H9 (cell line): ENCODE data around the gene SCN5A. TPM values are rescaled to one million over a fixed set of nuclear protein-coding genes. Genes with fewer than 3 reads are reported as not detected.

Experiments used
- DNase-seq: peaks from one replicate; pipeline ENCODE4 v3.0.0-alpha.2; 2017
- H2AFZ ChIP-seq: one replicate; pipeline ENCODE4 v1.6.1; 2013; ENCODE audit warnings: mild to moderate bottlenecking, low read length, control low read depth, moderate library complexity
- H2AK5ac ChIP-seq: 2 replicates; pipeline ENCODE4 v1.6.1; 2013; ENCODE audit warnings: low read length, control low read depth, mixed read lengths; ENCODE audit not compliant: insufficient read length
- H2BK120ac ChIP-seq: one replicate; pipeline ENCODE4 v1.6.1; 2013; ENCODE audit warnings: low read depth, mild to moderate bottlenecking, low read length, control low read depth, inconsistent platforms; ENCODE audit not compliant: poor library complexity, severe bottlenecking
- H2BK12ac ChIP-seq: 2 replicates; pipeline ENCODE4 v1.6.1; 2013; ENCODE audit warnings: low read length, control low read depth, mixed read lengths, low read depth; ENCODE audit not compliant: insufficient read length
- H2BK15ac ChIP-seq: 2 replicates; pipeline ENCODE4 v1.6.1; 2013; ENCODE audit warnings: low read depth, low read length, control low read depth
- H2BK20ac ChIP-seq: one replicate; pipeline ENCODE4 v1.6.1; 2013; ENCODE audit warnings: low read depth, mild to moderate bottlenecking, low read length, control low read depth, inconsistent platforms; ENCODE audit not compliant: poor library complexity, severe bottlenecking
- H2BK5ac ChIP-seq: 2 replicates; pipeline ENCODE4 v1.6.1; 2013; ENCODE audit warnings: low read length, control low read depth, mixed read lengths; ENCODE audit not compliant: insufficient read length
- H3K14ac ChIP-seq: 2 replicates; pipeline ENCODE4 v1.6.1; 2013; ENCODE audit warnings: low read length, control low read depth; ENCODE audit not compliant: insufficient read depth
- H3K18ac ChIP-seq: 2 replicates; pipeline ENCODE4 v1.6.1; 2013; ENCODE audit warnings: low read depth, mild to moderate bottlenecking, mixed read lengths, low read length, control low read depth; ENCODE audit not compliant: insufficient read length
- H3K23ac ChIP-seq: 2 replicates; pipeline ENCODE4 v1.6.1; 2013; ENCODE audit warnings: low read length, control low read depth, mixed read lengths, low read depth; ENCODE audit not compliant: insufficient read length
- H3K23me2 ChIP-seq: 2 replicates; pipeline ENCODE4 v1.6.1; 2013; ENCODE audit warnings: low read depth, mild to moderate bottlenecking, mixed read lengths, low read length, control low read depth; ENCODE audit not compliant: insufficient read length, poor library complexity, severe bottlenecking
- H3K27ac ChIP-seq: 2 replicates; pipeline ENCODE4 v1.5.1; 2013; ENCODE audit warnings: low read length, control low read depth, mixed read lengths, low read depth; ENCODE audit not compliant: insufficient read length
- H3K27me3 ChIP-seq: 2 replicates; pipeline ENCODE4 v1.6.1; 2013; ENCODE audit warnings: low read length, control low read depth, inconsistent platforms; ENCODE audit not compliant: insufficient read depth
- H3K4ac ChIP-seq: 2 replicates; pipeline ENCODE4 v1.6.1; 2013; ENCODE audit warnings: low read depth, mild to moderate bottlenecking, control low read depth, inconsistent platforms, low read length, moderate library complexity
- H3K4me1 ChIP-seq: 2 replicates; pipeline ENCODE4 v1.6.1; 2013; ENCODE audit warnings: low read length, control low read depth, inconsistent platforms; ENCODE audit not compliant: insufficient read depth
- H3K4me2 ChIP-seq: 2 replicates; pipeline ENCODE4 v1.6.1; 2013; ENCODE audit warnings: low read length, control low read depth, mixed read lengths; ENCODE audit not compliant: insufficient read length, insufficient read depth
- H3K56ac ChIP-seq: 2 replicates; pipeline ENCODE4 v1.6.1; 2013; ENCODE audit warnings: low read depth, mild to moderate bottlenecking, mixed read lengths, low read length, control low read depth; ENCODE audit not compliant: insufficient read length
- H3K79me1 ChIP-seq: 2 replicates; pipeline ENCODE4 v1.6.1; 2013; ENCODE audit warnings: low read depth, mild to moderate bottlenecking, moderate library complexity, low read length, control low read depth, inconsistent platforms; ENCODE audit not compliant: insufficient read depth, poor library complexity, severe bottlenecking
- H3K79me2 ChIP-seq: 2 replicates; pipeline ENCODE4 v1.6.1; 2013; ENCODE audit warnings: low read length, control low read depth, inconsistent platforms; ENCODE audit not compliant: insufficient read depth
- H3K9ac ChIP-seq: 2 replicates; pipeline ENCODE4 v1.6.1; 2013; ENCODE audit warnings: low read length, control low read depth, mixed read lengths; ENCODE audit not compliant: insufficient read length; ENCODE audit errors: extremely low read depth
- H3K9me3 ChIP-seq: one replicate; pipeline ENCODE4 v1.6.1; 2013; ENCODE audit warnings: low read depth, low read length, inconsistent platforms; ENCODE audit not compliant: control insufficient read depth
- H3T11ph ChIP-seq: one replicate; pipeline ENCODE4 v1.6.1; 2013; ENCODE audit warnings: mild to moderate bottlenecking, low read length, control low read depth, inconsistent platforms
- H4K20me1 ChIP-seq: one replicate; pipeline ENCODE4 v1.6.1; 2013; ENCODE audit not compliant: control insufficient read depth, insufficient read length, insufficient read depth
- H4K5ac ChIP-seq: 2 replicates; pipeline ENCODE4 v1.6.1; 2013; ENCODE audit warnings: low read depth, mild to moderate bottlenecking, mixed read lengths, low read length, control low read depth; ENCODE audit not compliant: insufficient read length
- H4K8ac ChIP-seq: replicated peaks from 2 replicates; pipeline ENCODE4 v1.6.1; 2013; ENCODE audit warnings: low read length, control low read depth, mixed read lengths, low read depth; ENCODE audit not compliant: insufficient read length
- H4K91ac ChIP-seq: 2 replicates; pipeline ENCODE4 v1.6.1; 2013; ENCODE audit warnings: low read depth, mild to moderate bottlenecking, moderate library complexity, mixed read lengths, low read length, control low read depth; ENCODE audit not compliant: insufficient read length
- H3K27ac Mint-ChIP-seq, 3 experiments: 2 replicates in 2 of 3; 3 replicates in 1 of 3; pipeline ENCODE4 v1.8.0; 2020 to 2021; ENCODE audit warnings: mixed read lengths in 3 of 3, mild to moderate bottlenecking in 1 of 3, moderate library complexity in 1 of 3
- H3K27me3 Mint-ChIP-seq: 2 replicates; pipeline ENCODE4 v1.8.0; 2021; ENCODE audit warnings: low read depth, mild to moderate bottlenecking, moderate library complexity, mixed read lengths
- H3K36me3 Mint-ChIP-seq, 3 experiments: 2 replicates in 2 of 3; 3 replicates in 1 of 3; pipeline ENCODE4 v1.8.0; 2020 to 2021; ENCODE audit warnings: low read depth in 3 of 3, mixed read lengths in 3 of 3; ENCODE audit not compliant: insufficient read depth in 1 of 3
- H3K4me1 Mint-ChIP-seq, 2 experiments: 2 replicates each; pipeline ENCODE4 v1.8.0; 2020; ENCODE audit warnings: mixed read lengths in 2 of 2
- H3K4me3 Mint-ChIP-seq, 2 experiments: 2 replicates in 1 of 2; 3 replicates in 1 of 2; pipeline ENCODE4 v1.8.0; 2020 to 2021; ENCODE audit warnings: mild to moderate bottlenecking in 2 of 2, mixed read lengths in 2 of 2, moderate library complexity in 1 of 2
- H3K9me3 Mint-ChIP-seq, 2 experiments: 2 replicates in 1 of 2; 3 replicates in 1 of 2; pipeline ENCODE4 v1.8.0; 2020; ENCODE audit warnings: mild to moderate bottlenecking in 2 of 2, mixed read lengths in 2 of 2, moderate library complexity in 1 of 2
- whole genome bisulfite sequencing: extraction: QIAGEN DNeasy Blood & Tissue Kit; methylation state at CpG from one replicate; pipeline ENCODE4 v1.1.7; 2013; ENCODE audit warnings: missing lambda C conversion rate, low lambda C conversion rate, mixed read lengths; ENCODE audit not compliant: insufficient read length; ENCODE audit errors: extremely low coverage; 5-methylcytosine and 5-hydroxymethylcytosine counted together
- total RNA-seq: library from RNA; stranded (reverse); gene quantifications from 2 replicates; pipeline ENCODE4 v1.2.1, GENCODE V29; 2021
- TF ChIP-seq, protein P1 (sequence below): fragments of 200-600 bp; sonication (generic); conservative IDR thresholded peaks from 3 replicates; pipeline ENCODE4 v1.8.0; 2021; ENCODE audit warnings: antibody characterized with exemption, mild to moderate bottlenecking

Gene SCN5A
- total RNA-seq, 1 experiment from 2014 or later, result 6.5 TPM

GRCh38 chr3:38563070-38563885, 86.2 kb downstream of the SCN5A start:
- Mint-ChIP-seq H3K4me1 (0 out of 4 replicates have a peak, but pooled peaks cover 0 to 2% of the 10 kb centered on the region in 2 experiments), H3K27ac (peak overlapping the region in 1 of 3 experiments; percentile 6; a peak in 1 of 7 replicates), H3K27me3 (no peaks in the 10 kb centered on the region; the same call in 1 of the 2 replicates), H3K4me3 (no peak overlapping the region), H3K36me3 (peaks cover 0 to 12% (median 4%) of the 10 kb centered on the region in 3 experiments; a peak in 2 of 7 replicates), H3K9me3 (no peaks in the 10 kb centered on the region)
- no peak overlapping the region for H2BK12ac ChIP-seq
- no CpG with 5 or more reads among the region's 15 CpGs for WGBS
- no peak overlapping the region for H2AFZ ChIP-seq
- no peaks in the 10 kb centered on the region for H3K23me2 ChIP-seq
- no peak overlapping the region for H3T11ph ChIP-seq
- H3K9me3 ChIP-seq, result no peaks in the 10 kb centered on the region
- TF ChIP-seq, protein P1, sequence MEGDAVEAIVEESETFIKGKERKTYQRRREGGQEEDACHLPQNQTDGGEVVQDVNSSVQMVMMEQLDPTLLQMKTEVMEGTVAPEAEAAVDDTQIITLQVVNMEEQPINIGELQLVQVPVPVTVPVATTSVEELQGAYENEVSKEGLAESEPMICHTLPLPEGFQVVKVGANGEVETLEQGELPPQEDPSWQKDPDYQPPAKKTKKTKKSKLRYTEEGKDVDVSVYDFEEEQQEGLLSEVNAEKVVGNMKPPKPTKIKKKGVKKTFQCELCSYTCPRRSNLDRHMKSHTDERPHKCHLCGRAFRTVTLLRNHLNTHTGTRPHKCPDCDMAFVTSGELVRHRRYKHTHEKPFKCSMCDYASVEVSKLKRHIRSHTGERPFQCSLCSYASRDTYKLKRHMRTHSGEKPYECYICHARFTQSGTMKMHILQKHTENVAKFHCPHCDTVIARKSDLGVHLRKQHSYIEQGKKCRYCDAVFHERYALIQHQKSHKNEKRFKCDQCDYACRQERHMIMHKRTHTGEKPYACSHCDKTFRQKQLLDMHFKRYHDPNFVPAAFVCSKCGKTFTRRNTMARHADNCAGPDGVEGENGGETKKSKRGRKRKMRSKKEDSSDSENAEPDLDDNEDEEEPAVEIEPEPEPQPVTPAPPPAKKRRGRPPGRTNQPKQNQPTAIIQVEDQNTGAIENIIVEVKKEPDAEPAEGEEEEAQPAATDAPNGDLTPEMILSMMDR, result no peak
- no peak overlapping the region for H3K18ac ChIP-seq
- H2BK15ac ChIP-seq, result no peak overlapping the region
- H4K20me1 ChIP-seq, result no peaks in the 10 kb centered on the region
- H3K27ac ChIP-seq, result no peak overlapping the region
- H3K79me1 ChIP-seq, result no peaks in the 10 kb centered on the region
- H3K4ac ChIP-seq, result no peak overlapping the region
- no peak overlapping the region; the same call in 1 of the 2 replicates for H3K14ac ChIP-seq
- no peak overlapping the region for H2AK5ac ChIP-seq
- no peak overlapping the region for H3K9ac ChIP-seq
- H2BK5ac ChIP-seq, result no peak overlapping the region
- no peak overlapping the region for H2BK20ac ChIP-seq
- no peak overlapping the region for H2BK120ac ChIP-seq
- H4K91ac ChIP-seq, result no peak overlapping the region
- H3K27me3 ChIP-seq, result no peaks in the 10 kb centered on the region
- H4K8ac ChIP-seq, result no peak overlapping the region
- no peaks in the 10 kb centered on the region for H3K4me1 ChIP-seq
- no peak overlapping the region for H4K5ac ChIP-seq
- H3K79me2 ChIP-seq, result no peaks in the 10 kb centered on the region
- DNase-seq, result peak; percentile 19
- H3K23ac ChIP-seq, result no peak overlapping the region
- no peak overlapping the region for H3K56ac ChIP-seq
- no peak overlapping the region for H3K4me2 ChIP-seq
